Body of pancreas (tissue), 4 donors: Measurements from ENCODE around the gene C2orf81. TPM values are rescaled to one million over a fixed set of nuclear protein-coding genes. Genes with fewer than 3 reads are reported as not detected.
"Not testable (repeated sequence)": the region's sequence is repeated elsewhere in the genome, so short reads cannot be mapped to it uniquely, and the experiment has no call there.

Experiments
- ATAC-seq: fragments of 150-250 bp; one replicate; pipeline ENCODE4 v1.9.1; 2016
- DNase-seq, 4 donors: peaks; one replicate each; pipeline ENCODE4 v3.0.0-alpha.2; 2019
- H3K27ac ChIP-seq, 4 donors: fragments of 200-600 bp; sonication (generic); 1 replicate in 3 of 4; 2 replicates in 1 of 4; pipeline versions ENCODE4 v1.5.1 to v1.6.1; 2016 to 2019; ENCODE audit warnings: mild to moderate bottlenecking in 1 of 4, mixed read lengths in 1 of 4, moderate library complexity in 1 of 4
- H3K27me3 ChIP-seq, 2 donors: fragments of 200-600 bp; sonication (generic); one replicate each; pipeline ENCODE4 v1.6.0; 2016; ENCODE audit warnings: mild to moderate bottlenecking in 1 of 2
- H3K36me3 ChIP-seq, 2 donors: fragments of 200-600 bp; sonication (generic); replicated peaks in 1 of 2; 2 replicates each; pipeline ENCODE4 v1.5.1; 2016; ENCODE audit warnings: low read depth in 2 of 2; ENCODE audit not compliant: insufficient read depth in 1 of 2
- H3K4me1 ChIP-seq: fragments of 200-600 bp; sonication (generic); one replicate; pipeline ENCODE4 v1.6.0; 2016
- H3K4me3 ChIP-seq, 2 donors: fragments of 200-600 bp; sonication (generic); 1 replicate in 1 of 2; 2 replicates in 1 of 2; pipeline ENCODE4 v1.5.1; 2016 to 2019
- H3K9me3 ChIP-seq, 3 donors: fragments of 200-600 bp; sonication (generic); 1 replicate in 2 of 3; 2 replicates in 1 of 3; pipeline ENCODE4 v1.5.1; 2016
- POLR2A ChIP-seq, 3 donors: fragments of 450-650 bp; IDR thresholded peaks; one replicate each; pipeline ENCODE4 v1.6.1; 2016; ENCODE audit warnings: antibody characterized with exemption in 3 of 3, mild to moderate bottlenecking in 2 of 3
- WGBS, 2 donors: methylation state at CpG; one replicate each; pipeline ENCODE4 v1.1.5; 2017; 5-methylcytosine and 5-hydroxymethylcytosine counted together
- intact Hi-C: fragments of 100-400 bp; cut with DNase I; formaldehyde crosslinking; loops from one replicate; pipeline ENCODE4 v1.15.1; 2023
- total RNA-seq, 2 donors: library from RNA; depleted of rRNA; stranded (reverse); fragments of >200 nt; gene quantifications; one replicate each; pipeline ENCODE4 v1.1.0, GENCODE V29; 2016
- TF ChIP-seq, protein P1 (sequence below), 7 experiments: fragments of 450-650 bp in 4 of 7; fragments of 200-600 bp in 3 of 7; sonication (generic) in 3 of 7; IDR thresholded peaks; one replicate each; pipeline ENCODE4 v1.5.1; 2016 to 2019; ENCODE audit warnings: antibody characterized with exemption in 7 of 7

The C2orf81 gene
- total RNA-seq, 2 donors from 2014 or later, result 0.33 to 1.6 TPM

DNA sequence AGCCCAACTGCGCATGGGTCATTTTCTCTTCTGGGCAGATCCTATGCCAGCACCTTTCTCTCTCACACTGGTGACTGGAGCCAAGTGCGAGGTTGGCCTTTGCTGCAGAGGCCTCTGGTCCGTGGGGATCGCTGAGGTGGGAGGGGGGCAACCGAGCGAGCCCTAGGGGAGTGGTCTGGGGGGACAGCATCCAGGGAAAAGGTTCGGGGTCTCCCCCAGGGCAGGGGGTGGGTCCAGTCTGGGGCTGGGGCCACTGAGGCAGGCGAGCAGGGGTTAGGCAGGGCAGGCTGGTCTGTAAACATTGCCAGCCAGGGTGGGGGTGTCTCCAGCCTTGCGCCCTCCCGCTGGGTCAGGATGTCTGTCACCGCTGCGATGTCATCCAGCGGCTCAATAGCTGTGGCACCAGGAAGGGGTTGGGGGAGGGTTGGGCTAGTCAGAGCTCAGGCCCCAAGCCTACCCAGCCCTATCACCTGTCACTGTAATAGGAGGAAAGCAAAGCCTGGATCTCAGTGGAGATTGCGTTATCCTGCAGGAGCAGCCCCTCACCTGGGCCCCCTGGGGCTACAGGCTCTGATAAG lies 4.9 kb upstream of the C2orf81 start:
- Histone ChIP-seq H3K9me3 (no peaks in the 10 kb centered on the region), H3K4me3 (no peak overlapping the region), H3K36me3 (peaks cover 18 to 28% of the 10 kb centered on the region in 2 donors), H3K27me3 (no peaks in the 10 kb centered on the region), H3K4me1 (peaks cover 9% of the 10 kb centered on the region), H3K27ac (no peak overlapping the region)
- intact Hi-C loops, result no loop called here
- ATAC-seq (no peak), DNase-seq (no peak)
- WGBS, 2 donors, result 72 to 79% methylated on average over 10 to 13 of the region's 14 CpGs
- TF ChIP-seq POLR2A (IDR thresholded peaks at IDR 0.05), result no peak

DNA sequence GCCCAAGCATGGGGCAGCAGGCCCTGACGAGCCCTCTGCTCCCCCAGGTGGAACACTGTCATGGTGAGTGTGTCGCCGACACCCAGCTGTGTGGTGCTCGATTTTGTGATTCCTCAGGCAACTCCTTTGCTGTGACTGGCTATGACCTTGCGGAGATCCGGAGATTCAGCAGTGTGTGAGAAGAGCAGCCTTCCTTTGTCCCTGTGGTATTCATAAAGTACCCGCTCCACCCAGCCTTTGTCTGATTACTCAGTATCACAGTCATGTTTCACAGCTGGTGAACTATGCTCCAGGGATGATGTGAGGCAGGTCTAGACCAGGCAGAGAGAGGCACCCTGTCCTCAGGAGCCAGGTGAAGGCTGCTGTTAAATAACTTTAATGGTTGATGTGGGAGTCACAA lies 4.1 kb upstream of the C2orf81 start:
- WGBS, 2 donors, result 88 to 89% methylated on average over 4 to 7 of the region's 7 CpGs

GRCh38 chr2:74424995-74425406 lies 3.6 kb upstream of the C2orf81 start:
- H3K27ac ChIP-seq, result no peak overlapping the region
- H3K4me1 ChIP-seq, result peaks cover 19% of the 10 kb centered on the region
- no peak for DNase-seq
- intact Hi-C loops, result no loop called here
- no peaks in the 10 kb centered on the region for H3K9me3 ChIP-seq
- H3K4me3 ChIP-seq, result no peak overlapping the region
- 68 to 72% methylated on average over 5 of the region's 5 CpGs for WGBS, 2 donors
- H3K27me3 ChIP-seq, result no peaks in the 10 kb centered on the region
- H3K36me3 ChIP-seq, result peaks cover 10 to 26% of the 10 kb centered on the region in 2 donors
- no peak for ATAC-seq
- TF ChIP-seq, protein P1, sequence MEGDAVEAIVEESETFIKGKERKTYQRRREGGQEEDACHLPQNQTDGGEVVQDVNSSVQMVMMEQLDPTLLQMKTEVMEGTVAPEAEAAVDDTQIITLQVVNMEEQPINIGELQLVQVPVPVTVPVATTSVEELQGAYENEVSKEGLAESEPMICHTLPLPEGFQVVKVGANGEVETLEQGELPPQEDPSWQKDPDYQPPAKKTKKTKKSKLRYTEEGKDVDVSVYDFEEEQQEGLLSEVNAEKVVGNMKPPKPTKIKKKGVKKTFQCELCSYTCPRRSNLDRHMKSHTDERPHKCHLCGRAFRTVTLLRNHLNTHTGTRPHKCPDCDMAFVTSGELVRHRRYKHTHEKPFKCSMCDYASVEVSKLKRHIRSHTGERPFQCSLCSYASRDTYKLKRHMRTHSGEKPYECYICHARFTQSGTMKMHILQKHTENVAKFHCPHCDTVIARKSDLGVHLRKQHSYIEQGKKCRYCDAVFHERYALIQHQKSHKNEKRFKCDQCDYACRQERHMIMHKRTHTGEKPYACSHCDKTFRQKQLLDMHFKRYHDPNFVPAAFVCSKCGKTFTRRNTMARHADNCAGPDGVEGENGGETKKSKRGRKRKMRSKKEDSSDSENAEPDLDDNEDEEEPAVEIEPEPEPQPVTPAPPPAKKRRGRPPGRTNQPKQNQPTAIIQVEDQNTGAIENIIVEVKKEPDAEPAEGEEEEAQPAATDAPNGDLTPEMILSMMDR (IDR thresholded peaks at IDR 0.05), result no peak
- no peak for TF ChIP-seq POLR2A (IDR thresholded peaks at IDR 0.05)

More for the DNA sequence above, 4.1 kb upstream of the C2orf81 start:
- peaks cover 15 to 27% of the 10 kb centered on the region in 2 donors for H3K36me3 ChIP-seq
- H3K4me3 ChIP-seq, result no peak overlapping the region
- H3K9me3 ChIP-seq, result no peaks in the 10 kb centered on the region
- H3K27me3 ChIP-seq, result no peaks in the 10 kb centered on the region
- intact Hi-C loops, result no loop called here
- DNase-seq (no peak), ATAC-seq (no peak)
- peaks cover 17% of the 10 kb centered on the region for H3K4me1 ChIP-seq
- TF ChIP-seq, protein P1 (IDR thresholded peaks at IDR 0.05), result no peak
- no peak for TF ChIP-seq POLR2A (IDR thresholded peaks at IDR 0.05)
- no peak overlapping the region for H3K27ac ChIP-seq

DNA sequence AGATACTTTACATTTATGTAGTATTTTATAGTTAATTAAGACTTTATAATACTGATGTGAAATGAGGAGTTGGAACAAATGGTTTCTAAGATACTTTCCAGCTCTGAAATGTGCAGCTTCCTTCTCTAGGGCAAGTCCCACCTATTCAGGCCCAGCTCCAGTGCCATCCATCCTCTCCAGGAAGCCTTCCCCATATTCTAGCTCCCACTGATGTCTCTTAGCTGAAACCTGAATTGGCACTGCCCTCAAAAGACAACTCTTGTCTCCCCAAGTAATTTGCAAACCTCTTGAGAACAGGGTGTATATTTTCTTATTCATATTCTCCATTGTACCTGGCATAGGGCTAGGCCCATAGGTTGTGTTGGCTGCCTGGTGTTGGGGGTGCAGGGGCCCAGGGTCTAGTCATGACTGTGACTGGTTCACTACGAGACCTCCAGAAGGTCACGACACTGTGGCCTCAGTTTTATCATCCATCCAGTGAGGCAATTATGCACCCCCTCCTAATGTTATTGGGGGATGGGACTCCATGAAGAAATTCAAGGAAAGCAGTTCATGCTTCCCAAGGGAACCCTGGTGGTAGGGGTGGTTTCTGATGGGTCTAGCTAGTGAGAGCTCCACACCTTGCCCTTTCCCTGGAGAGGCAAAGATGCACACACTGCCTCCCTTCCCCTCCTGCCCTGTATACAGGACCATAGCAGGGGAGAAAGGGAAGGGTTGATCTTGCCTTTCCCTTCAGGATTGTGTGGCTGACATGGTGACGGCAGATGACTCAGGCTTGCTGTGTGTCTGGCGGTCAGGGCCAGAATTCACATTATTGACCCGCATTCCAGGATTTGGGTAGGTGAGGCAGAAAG lies 2.9 kb upstream of the C2orf81 start:
- no peak overlapping the region for H3K4me3 ChIP-seq
- WGBS, 2 donors, result 56 to 61% methylated on average over 5 of the region's 5 CpGs
- H3K27me3 ChIP-seq, result no peaks in the 10 kb centered on the region
- H3K4me1 ChIP-seq, result peaks cover 19% of the 10 kb centered on the region
- H3K9me3 ChIP-seq, result no peaks in the 10 kb centered on the region
- no peak overlapping the region for H3K27ac ChIP-seq
- H3K36me3 ChIP-seq, result peaks cover 8 to 21% of the 10 kb centered on the region in 2 donors
- intact Hi-C loops, result no loop called here
- ATAC-seq, result no peak
- no peak for TF ChIP-seq POLR2A (IDR thresholded peaks at IDR 0.05)
- TF ChIP-seq, protein P1 (IDR thresholded peaks at IDR 0.05), result no peak
- DNase-seq, result no peak

- no peak overlapping the region for H3K4me3 ChIP-seq
- peaks cover 19% of the 10 kb centered on the region for H3K4me1 ChIP-seq
- no peaks in the 10 kb centered on the region for H3K27me3 ChIP-seq
- TF ChIP-seq, protein P1 (IDR thresholded peaks at IDR 0.05), result no peak
- TF ChIP-seq POLR2A (IDR thresholded peaks at IDR 0.05), result peak in 1 of 3 donors; percentile 6
- WGBS, 2 donors, result 66% methylated on average over 7 to 9 of the region's 9 CpGs
- DNase-seq, result no peak
- intact Hi-C loops, result no loop called here
- H3K36me3 ChIP-seq, result peaks cover 3 to 13% of the 10 kb centered on the region in 2 donors
- no peak overlapping the region for H3K27ac ChIP-seq
- no peaks in the 10 kb centered on the region for H3K9me3 ChIP-seq
- no peak for ATAC-seq
Measured at GRCh38 chr2:74423231-74424095, 2.0 kb upstream of the C2orf81 start.

GRCh38 chr2:74420443-74421103 lies 846 bp downstream of the C2orf81 start:
- intact Hi-C loops, H3K4me3 ChIP-seq, DNase-seq, H3K27me3 ChIP-seq, ATAC-seq, H3K36me3 ChIP-seq, H3K9me3 ChIP-seq: not testable (repeated sequence)
- WGBS, 2 donors, result 63 to 68% methylated on average over 19 of the region's 19 CpGs
- H3K4me1 ChIP-seq, result peaks cover 22% of the 10 kb centered on the region
- peak overlapping the region in 1 of 4 donors; percentile 69 for H3K27ac ChIP-seq
